GM12874 (cell line): ENCODE data around the gene KIZ.

Experiments
- CTCF ChIP-seq: IDR thresholded peaks from 2 replicates; pipeline ENCODE4 v1.5.1; 2011; ENCODE audit warnings: low read depth, mild to moderate bottlenecking, control low read depth, low read length, moderate library complexity; ENCODE audit not compliant: insufficient read depth

Gene KIZ

DNA sequence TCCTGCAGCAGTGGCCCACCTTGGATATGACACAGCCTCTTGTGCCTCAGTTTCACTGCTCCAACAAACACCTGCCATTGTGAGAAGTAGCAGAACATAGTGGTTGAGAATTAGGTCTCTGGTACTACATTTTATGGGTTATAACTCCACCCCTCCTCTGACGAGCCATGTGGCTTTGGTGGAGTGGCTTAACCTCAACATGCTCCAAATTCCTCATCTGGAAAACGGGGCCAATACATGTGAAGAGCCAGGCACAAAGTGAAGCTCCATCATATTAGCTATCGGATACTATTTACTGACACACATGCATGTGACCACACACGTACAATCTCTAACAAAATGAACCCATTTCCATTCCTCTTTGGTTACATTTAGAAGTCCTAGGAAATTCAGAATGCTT is 8.4 kb upstream of the KIZ start:
- no peak for TF ChIP-seq CTCF

DNA sequence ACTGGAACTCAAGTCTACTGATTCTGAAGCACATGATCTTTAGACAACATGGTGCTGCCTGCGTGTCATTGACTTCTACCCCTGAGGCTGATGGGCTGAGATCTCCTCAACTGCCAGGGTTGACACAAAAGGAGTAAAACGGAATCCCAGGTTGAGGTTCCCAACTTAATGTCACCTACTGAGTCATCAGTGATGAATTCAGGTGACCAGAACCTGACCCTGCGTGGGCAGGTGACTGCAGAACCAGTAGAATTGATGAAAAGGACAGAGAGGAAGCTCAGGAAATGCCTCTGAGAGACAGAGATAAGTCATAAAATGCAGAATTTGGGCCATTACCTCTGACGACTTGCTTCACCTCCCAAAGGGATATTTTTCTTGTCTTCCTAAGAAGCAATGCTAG is 7.7 kb upstream of the KIZ start:
- TF ChIP-seq CTCF: no peak

DNA sequence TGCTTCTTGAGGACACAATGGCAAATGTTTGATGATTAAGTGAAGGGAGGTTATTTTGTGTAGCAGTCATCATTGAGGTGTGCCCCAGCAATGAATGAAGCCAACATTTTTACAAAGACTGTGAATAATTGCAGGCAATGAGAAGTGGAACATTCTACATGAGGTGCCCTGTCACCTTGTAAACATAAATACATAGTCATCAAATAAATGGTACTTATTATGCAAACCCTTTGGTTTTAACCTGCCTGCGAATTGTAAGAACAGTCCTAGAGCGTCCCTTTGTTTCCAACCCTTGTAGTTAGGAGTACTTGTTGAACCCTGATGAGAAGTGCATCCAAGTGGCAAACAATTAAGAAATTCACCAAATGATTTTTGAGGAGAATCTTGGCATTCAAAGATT is 7.1 kb upstream of the KIZ start:
- no peak for TF ChIP-seq CTCF

DNA sequence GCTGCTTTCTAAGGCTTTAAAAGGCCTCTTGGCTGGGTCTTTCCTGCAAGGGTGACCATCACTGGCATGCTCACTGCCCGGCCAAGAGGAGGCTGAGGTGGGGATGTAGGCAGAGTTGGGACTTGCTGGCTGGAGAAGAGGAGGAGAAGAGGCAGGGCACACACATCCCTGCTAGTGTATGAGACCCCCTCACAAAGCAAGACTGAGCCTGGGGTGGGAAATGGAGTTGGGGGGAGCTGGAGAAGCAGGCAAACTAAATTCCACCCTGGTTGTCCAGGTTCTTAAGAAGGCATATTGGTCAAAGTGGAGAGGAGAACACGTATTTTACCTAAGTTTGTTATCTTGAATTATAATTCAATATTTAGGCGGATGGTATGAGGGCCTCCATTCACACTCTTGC is 1.7 kb upstream of the KIZ start:
- no peak for TF ChIP-seq CTCF

DNA sequence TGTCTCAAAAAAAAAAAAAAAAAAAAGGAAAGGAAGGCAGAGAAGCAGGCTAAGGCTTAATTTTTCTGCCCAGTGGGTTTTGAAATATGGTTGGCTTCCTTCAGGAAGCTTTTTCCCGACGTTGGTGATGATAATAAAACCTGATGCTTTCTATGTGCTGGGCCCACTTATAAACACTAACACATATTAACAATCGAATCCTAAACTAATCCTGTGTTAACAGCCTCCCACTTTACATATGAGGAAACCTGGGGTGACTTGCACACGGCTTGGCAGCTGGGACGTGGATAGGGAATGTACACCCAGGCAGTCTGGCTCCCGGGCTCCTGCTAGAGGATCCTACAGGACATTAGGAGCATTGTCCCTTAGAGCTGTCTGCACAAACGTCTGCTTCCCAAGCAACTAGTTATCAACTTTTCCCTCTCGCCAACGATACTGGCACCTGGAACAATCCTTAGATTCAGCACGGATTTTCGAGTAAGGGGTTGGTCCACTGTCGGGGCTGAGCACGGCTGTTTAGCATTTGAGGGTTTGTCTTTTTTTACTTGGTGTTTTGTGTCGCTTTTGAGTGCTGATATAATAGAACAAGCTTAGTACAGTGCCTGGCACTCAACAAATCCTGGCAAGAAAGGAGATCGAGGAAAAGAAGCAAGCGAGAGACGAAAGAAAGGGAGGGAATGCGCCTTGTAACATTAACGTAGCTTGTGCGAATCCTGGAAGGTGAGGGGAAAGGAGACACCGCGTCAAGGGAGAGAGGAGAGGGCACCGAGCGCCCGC is 622 bp upstream of the KIZ start:
- no peak for TF ChIP-seq CTCF

- no peak for TF ChIP-seq CTCF
Observed at GRCh38 chr20:21126581-21126870, 644 bp downstream of the KIZ start.

- TF ChIP-seq CTCF: no peak
Observed at GRCh38 chr20:21127201-21127981, 1.5 kb downstream of the KIZ start.
